Kidney capillary endothelial cell (primary cell): ENCODE measurements around the gene NHLRC4.

Source experiments
- DNase-seq: peaks from one replicate; pipeline ENCODE4 v3.0.0-alpha.2; 2018; ENCODE audit warnings: low spot score

The NHLRC4 gene

GRCh38 chr16:530111-530817 lies 36.5 kb upstream of the NHLRC4 start:
- no peak for DNase-seq

DNA sequence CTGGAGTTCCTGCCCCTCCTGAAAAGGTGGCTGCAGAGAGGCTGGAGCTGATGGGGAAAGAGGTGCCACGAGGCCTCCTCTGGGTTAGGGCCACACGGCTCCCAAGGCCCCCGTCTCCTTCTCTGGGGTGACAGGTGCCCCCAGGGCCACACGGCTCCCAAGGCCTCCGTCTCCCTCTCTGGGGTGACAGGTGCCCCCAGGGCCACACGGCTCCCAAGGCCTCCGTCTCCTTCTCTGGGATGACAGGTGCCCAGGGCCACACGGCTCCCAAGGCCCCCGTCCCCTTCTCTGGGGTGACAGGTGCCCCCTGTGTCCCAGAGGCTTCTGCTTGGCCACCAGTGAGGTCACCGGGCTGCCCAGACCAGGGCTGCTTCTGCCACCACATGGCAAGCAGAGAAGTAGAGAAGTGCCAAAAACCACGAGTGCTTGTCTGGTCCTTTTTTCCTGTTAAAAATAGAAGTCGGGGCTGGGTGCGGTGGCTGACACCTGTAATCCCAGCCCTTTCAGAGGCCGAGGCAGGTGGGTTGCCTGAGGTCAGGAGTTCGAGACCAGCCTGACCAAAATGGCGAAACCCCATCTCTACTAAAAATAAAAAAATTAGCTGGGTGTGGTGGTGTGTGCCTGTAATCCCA lies 35.2 kb upstream of the NHLRC4 start:
- DNase-seq, result no peak

GRCh38 chr16:533391-534123 lies 33.2 kb upstream of the NHLRC4 start:
- no peak for DNase-seq

DNA sequence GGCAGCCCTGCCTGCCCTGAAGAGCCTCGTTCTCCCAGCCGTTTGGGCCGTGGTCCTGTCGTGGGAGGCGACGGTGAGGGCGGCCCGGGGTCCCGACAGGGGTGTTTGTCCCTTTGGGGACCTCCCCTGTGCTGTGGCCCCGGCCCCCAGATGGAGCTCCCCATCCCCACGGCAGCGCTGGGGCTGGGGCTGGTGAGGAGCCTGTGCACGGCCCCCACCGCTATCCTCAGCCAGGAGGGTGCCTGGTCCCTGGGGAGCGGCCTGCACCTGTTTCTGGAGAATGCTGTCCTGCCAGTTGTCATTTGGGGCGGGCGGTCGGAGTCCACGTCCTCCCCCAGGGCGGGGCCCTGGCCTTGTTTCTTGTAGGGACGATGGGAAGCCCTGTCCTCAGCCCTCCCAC lies 32.7 kb upstream of the NHLRC4 start:
- no peak for DNase-seq

- no peak for DNase-seq
Observed at GRCh38 chr16:534856-535445, 31.9 kb upstream of the NHLRC4 start.

- no peak for DNase-seq
Observed at GRCh38 chr16:535446-536405, 31.1 kb upstream of the NHLRC4 start.

DNA sequence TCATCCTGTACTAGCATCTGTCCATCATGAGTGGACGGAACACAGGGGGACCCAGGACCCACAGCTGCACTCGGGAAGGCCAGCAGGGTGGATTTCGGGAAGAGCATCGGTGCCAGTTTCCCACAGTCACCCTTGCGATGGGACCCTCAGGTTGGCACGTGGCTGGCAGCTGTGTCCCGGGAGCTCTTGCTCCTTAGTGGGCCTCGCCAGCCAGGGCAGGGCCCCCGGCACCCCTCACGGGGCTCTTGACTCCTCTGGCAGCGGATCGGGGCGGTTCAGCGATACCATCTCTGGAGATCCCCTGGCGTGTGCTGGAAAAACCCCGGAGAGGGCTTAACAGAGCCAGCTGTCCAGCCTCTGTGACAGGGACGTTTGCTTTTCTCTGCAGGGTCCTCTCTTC lies 30.1 kb upstream of the NHLRC4 start:
- DNase-seq, result no peak

DNA sequence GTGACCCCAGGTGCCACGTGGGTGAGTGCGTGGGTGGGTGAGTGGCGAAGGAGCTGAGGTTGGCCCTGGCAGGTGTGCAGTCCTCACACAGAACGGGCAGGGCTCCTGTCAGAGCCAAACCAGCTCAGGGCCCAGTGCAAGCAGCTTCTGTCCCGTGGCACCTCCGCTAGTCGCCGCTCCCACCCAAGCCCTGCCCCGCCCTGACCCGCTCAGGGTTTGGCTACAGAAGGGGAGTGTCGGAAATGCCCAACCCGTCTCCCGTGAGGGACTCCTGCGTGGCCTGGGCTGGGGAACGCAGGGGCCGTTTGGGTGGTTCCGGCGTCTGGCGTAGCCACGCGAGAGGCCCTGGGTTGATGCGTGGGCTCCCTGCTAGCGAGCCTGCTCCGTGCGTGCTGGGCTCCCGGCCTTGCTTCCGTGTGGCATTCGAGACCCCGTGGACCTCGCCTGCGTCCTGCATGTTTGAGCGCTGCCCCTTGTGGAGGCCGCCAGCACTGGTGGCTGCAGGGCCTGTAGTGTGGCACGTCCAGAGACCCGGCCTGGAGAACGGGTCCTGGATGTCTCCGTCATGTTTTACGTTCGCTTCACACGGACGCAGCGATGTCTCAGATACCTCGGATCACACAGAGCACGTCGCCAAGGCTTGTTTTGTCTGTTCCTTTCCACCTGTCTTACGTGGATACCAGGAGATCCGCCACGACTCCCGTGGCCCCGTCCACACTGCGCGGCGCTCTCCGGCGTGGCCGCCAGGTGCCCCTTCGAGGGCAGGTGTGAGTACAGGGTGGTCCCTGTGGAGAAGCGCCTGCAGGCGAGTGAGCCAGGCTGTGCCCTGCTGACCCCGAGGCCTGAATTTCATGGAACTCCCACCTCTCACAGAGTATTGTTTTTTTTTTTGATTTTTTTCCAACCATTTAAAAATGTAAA lies 29.1 kb upstream of the NHLRC4 start:
- no peak for DNase-seq

DNA sequence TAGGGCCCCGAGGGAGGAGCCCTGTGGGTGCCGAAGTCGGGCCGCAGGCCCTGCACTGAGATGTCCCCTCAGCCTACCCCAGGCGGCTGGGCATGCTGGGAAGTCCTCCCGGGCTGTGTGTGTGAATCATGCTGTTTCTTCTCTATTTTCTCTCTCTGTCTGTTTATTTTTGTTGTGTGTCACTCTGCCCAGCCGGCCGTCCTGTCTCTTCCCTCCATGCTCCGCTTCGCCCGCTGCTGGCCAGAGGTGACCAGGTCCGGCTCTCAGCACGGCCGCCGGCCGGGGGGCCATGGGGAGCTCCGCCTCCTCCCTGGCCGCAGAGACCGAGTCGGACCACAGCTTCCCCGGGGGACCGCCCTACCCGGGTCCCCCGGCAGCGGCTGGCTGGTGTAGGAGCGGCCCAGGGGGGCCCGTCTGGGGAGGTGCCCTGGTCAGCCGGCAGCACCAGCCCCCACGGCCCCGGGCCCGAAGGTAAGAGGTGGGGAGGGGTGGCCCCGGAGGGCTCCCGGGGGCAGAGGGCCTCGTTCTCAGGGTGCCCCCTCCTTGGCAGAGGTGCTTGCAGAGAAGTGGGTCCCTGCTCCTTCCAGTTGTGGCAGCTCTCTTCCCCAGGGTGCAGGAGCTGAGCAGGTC lies 26.8 kb upstream of the NHLRC4 start:
- no peak for DNase-seq

DNA sequence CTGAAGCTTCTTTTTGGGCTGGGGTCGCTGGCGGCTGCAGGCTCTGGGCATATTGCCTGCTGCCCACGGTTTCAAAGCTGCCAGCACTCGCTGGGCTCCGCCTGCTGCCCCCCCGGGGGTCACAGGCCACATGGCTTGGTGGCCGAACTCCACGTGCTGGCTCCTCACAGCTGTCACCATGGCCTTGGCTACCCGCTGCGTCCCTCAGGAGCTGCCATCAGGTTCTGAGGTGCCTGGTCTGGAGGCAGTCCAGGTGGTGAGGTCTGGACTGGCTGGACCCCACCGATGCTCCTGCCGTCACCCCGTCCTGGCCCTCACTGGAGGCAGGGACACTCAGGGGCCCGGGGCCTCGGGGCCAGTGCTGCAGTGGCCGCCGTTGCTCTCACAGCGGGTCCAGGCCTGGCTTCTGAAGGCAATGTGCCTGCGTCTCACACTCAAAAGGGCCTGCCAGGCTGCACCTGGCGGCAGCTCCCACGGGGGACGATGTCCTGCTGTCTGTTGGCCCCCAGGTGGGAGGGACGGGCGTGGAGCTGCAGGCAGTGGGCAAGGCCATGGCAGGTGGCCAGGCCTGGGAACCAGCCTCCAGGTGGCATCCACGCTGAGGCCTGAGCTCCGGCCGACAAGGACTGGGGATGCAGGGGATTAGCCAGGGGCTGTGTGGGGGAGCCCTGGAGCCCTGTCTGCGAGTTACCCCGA lies 26.0 kb upstream of the NHLRC4 start:
- no peak for DNase-seq

- DNase-seq, result no peak
Observed at GRCh38 chr16:543301-544164, 23.3 kb upstream of the NHLRC4 start.

DNA sequence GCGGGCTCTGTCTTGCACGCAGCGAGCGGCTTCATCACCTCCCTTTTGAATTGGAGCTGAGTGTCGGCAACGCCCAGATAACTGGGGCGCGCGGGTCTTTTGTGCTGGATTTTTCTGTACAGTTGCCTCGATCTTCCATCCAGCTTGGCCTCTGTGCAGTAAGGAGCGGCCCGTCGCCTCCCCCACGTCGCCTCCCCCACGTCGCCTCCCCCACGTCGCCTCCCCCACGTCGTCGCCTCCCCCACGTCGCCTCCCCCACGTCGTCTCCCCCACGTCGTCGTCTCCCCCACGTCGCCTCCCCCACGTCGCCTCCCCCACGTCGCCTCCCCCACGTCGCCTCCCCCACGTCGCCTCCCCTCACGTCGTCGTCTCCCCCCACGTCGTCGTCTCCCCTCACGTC lies 22.3 kb upstream of the NHLRC4 start:
- no peak for DNase-seq

DNA sequence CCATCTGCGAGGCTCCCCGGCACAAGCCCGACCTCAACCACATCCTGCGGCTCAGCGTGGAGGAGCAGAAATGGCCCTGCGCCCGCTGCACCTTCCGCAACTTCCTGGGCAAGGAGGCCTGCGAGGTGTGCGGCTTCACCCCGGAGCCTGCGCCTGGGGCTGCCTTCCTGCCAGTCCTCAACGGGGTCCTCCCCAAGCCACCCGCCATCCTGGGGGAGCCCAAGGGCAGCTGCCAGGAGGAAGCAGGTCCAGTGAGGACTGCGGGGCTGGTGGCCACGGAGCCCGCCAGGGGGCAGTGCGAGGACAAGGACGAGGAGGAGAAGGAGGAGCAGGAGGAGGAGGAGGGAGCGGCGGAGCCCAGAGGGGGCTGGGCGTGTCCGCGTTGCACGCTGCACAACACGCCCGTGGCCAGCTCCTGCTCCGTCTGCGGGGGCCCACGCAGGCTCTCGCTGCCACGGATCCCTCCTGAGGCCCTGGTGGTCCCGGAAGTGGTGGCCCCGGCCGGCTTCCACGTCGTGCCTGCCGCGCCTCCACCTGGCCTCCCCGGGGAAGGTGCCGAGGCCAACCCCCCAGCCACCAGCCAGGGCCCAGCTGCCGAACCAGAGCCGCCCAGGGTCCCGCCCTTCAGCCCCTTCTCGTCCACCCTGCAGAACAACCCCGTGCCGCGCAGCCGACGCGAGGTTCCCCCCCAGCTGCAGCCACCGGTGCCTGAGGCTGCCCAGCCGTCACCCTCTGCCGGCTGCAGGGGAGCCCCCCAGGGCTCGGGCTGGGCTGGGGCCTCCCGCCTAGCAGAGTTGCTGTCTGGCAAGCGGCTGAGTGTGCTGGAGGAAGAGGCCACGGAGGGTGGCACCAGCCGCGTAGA lies 19.7 kb upstream of the NHLRC4 start:
- no peak for DNase-seq

DNA sequence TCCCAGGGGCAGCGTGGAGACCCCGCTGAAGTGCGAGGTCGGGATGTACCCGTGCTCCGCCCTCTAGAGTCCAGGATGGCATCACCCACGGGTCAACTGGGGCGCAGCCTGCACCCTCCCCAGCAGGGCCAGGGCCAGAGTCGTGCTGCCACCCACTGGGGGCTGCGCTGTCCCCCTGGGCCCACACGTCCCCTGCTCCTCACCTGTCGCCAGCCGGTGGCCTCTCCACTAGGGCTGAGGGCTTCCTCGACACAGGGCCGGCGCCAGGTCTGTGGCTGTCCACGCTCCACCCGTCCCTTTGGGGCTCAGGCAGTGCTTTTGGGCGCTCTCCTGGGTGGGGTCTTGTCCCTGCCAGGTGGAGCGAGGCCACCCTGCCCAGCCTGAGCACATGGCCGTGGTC lies 18.2 kb upstream of the NHLRC4 start:
- no peak for DNase-seq

- no peak for DNase-seq
Observed at GRCh38 chr16:549544-550263, 17.1 kb upstream of the NHLRC4 start.

GRCh38 chr16:551210-551609 lies 15.6 kb upstream of the NHLRC4 start:
- DNase-seq, result no peak

DNA sequence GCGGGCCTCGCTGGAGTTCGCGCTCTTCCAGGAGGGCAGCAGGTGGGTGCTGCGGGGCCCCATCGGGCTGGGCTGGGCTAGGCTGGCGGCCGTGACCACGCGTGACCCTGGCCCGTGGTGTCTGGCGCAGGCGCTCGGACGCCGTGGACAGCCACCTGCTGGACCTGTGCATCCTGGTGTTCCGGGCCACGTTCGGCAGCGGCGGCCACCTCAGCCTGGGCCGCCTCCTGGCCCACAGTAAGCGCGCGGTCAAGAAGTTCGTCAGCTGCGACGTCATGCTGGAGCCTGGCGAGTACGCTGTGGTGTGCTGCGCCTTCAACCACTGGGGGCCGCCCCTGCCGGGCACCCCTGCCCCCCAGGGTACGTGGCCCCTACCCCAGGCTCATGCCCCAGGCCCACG lies 14.6 kb upstream of the NHLRC4 start:
- DNase-seq, result no peak
